ENCODE results near the gene INAFM1.
"Not testable (repeated sequence)": the region's sequence is repeated elsewhere in the genome, so short reads cannot be mapped to it uniquely, and the experiment has no call there.

INAFM1 gene

GRCh38 chr19:47284324-47284899 is 9.7 kb downstream of the INAFM1 start:
- peak; percentile 80 for TF ChIP-seq CTCF (IDR thresholded peaks at IDR 0.05; ENCODE audit: control extremely low read depth, extremely low read depth, low read depth, missing control alignments)
- peak; percentile 57 for DNase-seq (ENCODE audit: extremely low spot score)
- ChIA-PET CTCF (interaction anchor here (0.7 to 2.8 kb wide), 26 partner anchors 9 to 423 kb away, joined by 3 to 23 read pairs (median 4); partner anchors contain the start of genes INAFM1 and SAE1), POLR2A (interaction anchor here (0.5 kb wide), 1 partner anchor 1209 kb away, joined by 3 read pairs; no protein-coding TSS in a partner anchor)

DNA sequence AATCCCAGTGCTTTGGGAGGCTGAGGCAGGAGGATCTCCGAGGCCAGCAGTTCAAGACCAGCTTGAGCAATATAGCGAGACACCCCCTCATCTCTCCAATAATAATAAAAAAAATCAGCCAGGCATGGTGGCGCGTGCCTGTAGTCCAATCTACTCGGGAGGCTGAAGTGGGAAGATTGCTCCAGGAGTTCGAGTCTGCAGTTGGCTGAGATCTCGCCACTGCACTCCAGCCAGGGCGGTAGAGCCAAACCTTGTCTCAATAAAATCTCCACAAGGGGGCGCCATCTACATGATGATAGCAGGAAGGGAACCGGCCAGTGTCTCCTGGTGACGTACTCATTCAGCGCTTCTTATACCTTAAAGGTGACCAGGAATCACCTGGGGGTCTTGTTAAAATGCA is 21.4 kb downstream of the INAFM1 start:
- CTCF ChIA-PET, result interaction anchor here (0.9 to 9.6 kb wide), 16 partner anchors 11 to 417 kb away, joined by 3 to 86 read pairs (median 4); partner anchors contain the start of genes C5AR1, DHX34, EHD2 and SAE1
- TF ChIP-seq CTCF (IDR thresholded peaks at IDR 0.05; ENCODE audit: control extremely low read depth, extremely low read depth, low read depth, missing control alignments), result peak; percentile 76
- DNase-seq (ENCODE audit: extremely low spot score), result peak; percentile 83
- POLR2A ChIA-PET, result no interaction called here

DNA sequence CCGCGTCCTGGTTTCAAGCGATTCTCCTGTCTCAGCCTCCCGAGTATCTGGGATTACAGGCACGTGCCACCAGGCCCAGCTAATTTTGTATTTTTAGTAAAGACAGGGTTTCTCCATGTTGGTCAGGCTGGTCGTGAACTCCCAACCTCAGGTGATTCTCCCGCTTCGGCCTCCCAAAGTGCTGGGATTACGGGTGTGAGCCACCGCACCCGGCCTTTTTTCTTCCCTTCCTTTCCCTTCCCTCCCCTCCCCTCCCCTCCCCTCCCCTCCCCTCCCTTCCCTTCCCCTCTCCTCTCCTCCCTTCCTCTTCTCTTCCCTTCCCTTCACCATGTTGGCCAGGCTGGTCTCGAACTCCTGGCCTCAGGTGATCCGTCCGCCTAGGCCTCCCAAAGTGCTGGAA is 26.2 kb downstream of the INAFM1 start:
- POLR2A ChIA-PET; DNase-seq (ENCODE audit: extremely low spot score): not testable (repeated sequence)
- CTCF ChIA-PET, result interaction anchor here (0.7 to 1.8 kb wide), 4 partner anchors 16 to 136 kb away, joined by 3 to 6 read pairs (median 4); partner anchors contain the start of gene DHX34

GRCh38 chr19:47302249-47302648 is 27.6 kb downstream of the INAFM1 start:
- ChIA-PET POLR2A (no interaction called here), CTCF (interaction anchor here (1.4 to 1.8 kb wide), 2 partner anchors 17 to 89 kb away, joined by 4 to 6 read pairs; no protein-coding TSS in a partner anchor)
- no peak for DNase-seq (ENCODE audit: extremely low spot score)
- TF ChIP-seq CTCF (IDR thresholded peaks at IDR 0.05; ENCODE audit: control extremely low read depth, extremely low read depth, low read depth, missing control alignments), result no peak

GRCh38 chr19:47303966-47304365 is 29.3 kb downstream of the INAFM1 start:
- CTCF ChIA-PET, result interaction anchor here (0.9 to 6.5 kb wide), 4 partner anchors 9 to 180 kb away, joined by 3 to 35 read pairs (median 8); partner anchors contain the start of gene KPTN
- DNase-seq (ENCODE audit: extremely low spot score), result no peak
- no peak for TF ChIP-seq CTCF (IDR thresholded peaks at IDR 0.05; ENCODE audit: control extremely low read depth, extremely low read depth, low read depth, missing control alignments)
- POLR2A ChIA-PET, result interaction anchor here (0.6 kb wide), 1 partner anchor 14 kb away, joined by 3 read pairs; no protein-coding TSS in a partner anchor

- DNase-seq (ENCODE audit: extremely low spot score), result peak; percentile 57
- peak; percentile 95 for TF ChIP-seq CTCF (IDR thresholded peaks at IDR 0.05; ENCODE audit: control extremely low read depth, extremely low read depth, low read depth, missing control alignments)
- POLR2A ChIA-PET, result interaction anchor here (0.7 kb wide), 1 partner anchor 142 kb away, joined by 8 read pairs; no protein-coding TSS in a partner anchor
Observed at GRCh38 chr19:47305309-47305751, 30.6 kb downstream of the INAFM1 start.

GRCh38 chr19:47306303-47306702 is 31.6 kb downstream of the INAFM1 start:
- DNase-seq (ENCODE audit: extremely low spot score), result no peak
- ChIA-PET CTCF (interaction anchor here (1.0 to 6.5 kb wide), 8 partner anchors 9 to 401 kb away, joined by 4 to 35 read pairs (median 6); partner anchors contain the start of gene DHX34), POLR2A (no interaction called here)
- no peak for TF ChIP-seq CTCF (IDR thresholded peaks at IDR 0.05; ENCODE audit: control extremely low read depth, extremely low read depth, low read depth, missing control alignments)

More at GRCh38 chr19:47305309-47305751, 30.6 kb downstream of the INAFM1 start:
- CTCF ChIA-PET, result interaction anchor here (0.7 to 6.5 kb wide), 12 partner anchors 10 to 402 kb away, joined by 3 to 35 read pairs (median 4); partner anchors contain the start of gene DHX34
